T-helper 17 cell (primary cell): ENCODE results near the gene PITPNB. TPM values are rescaled to one million over a fixed set of nuclear protein-coding genes. Genes with fewer than 3 reads are reported as not detected.

Source experiments
- ATAC-seq: fragments of 150-1000 bp; cut with Tn5 transposase; 2 replicates; pipeline ENCODE4 v1.10.0; 2021; ENCODE audit warnings: mild to moderate bottlenecking, moderate library complexity
- DNase-seq, 3 donors: peaks; one replicate each; pipeline versions ENCODE4 v3.0.0 to v3.0.0-alpha.2; 2020 to 2021
- H3K9me3 ChIP-seq: one replicate; pipeline ENCODE4 v1.7.0; 2013; ENCODE audit warnings: low read length, mild to moderate bottlenecking; ENCODE audit not compliant: control insufficient read depth, poor library complexity, severe bottlenecking
- H3K27ac Mint-ChIP-seq: one replicate; pipeline ENCODE4 v1.8.0; 2022; ENCODE audit warnings: mild to moderate bottlenecking, moderate library complexity, mixed read lengths
- H3K27me3 Mint-ChIP-seq: one replicate; pipeline ENCODE4 v1.8.0; 2022; ENCODE audit warnings: mixed read lengths
- H3K36me3 Mint-ChIP-seq: one replicate; pipeline ENCODE4 v1.8.0; 2022; ENCODE audit warnings: low read depth, mixed read lengths
- H3K4me1 Mint-ChIP-seq: one replicate; pipeline ENCODE4 v1.8.0; 2022; ENCODE audit warnings: mild to moderate bottlenecking, mixed read lengths
- H3K4me3 Mint-ChIP-seq: one replicate; pipeline ENCODE4 v1.8.0; 2022; ENCODE audit warnings: mild to moderate bottlenecking, moderate library complexity, mixed read lengths
- total RNA-seq, 4 donors: library from RNA in 2 of 4; stranded (reverse) in 2 of 4; gene quantifications; one replicate each; pipeline ENCODE4 v1.2.3 and lab custom pipeline; 2022 to 2026

PITPNB gene
- total RNA-seq, 2 donors from 2014 or later, result 54.5 to 72.2 TPM

DNA sequence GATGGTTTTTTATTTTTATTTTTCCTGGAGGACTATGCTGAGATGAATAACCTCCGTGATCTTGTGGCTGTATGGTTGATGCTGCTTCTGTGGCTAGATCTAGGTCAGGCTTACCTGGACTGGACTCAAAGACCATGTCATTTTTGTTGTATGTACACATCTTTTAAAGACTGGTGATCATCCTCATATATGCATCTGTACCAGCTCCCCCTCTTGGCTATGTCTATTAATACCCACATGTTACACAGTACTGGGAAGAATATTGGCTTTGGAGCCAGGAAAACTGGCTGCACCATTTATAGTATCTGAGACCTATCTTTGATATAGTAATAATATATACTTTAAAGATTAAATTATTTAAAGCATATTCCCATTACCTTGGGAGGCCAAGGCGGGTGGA is 18.4 kb upstream of the PITPNB start:
- Mint-ChIP-seq H3K36me3 (peaks cover 10% of the 10 kb centered on the region), H3K4me3 (no peak overlapping the region), H3K27me3 (no peaks in the 10 kb centered on the region), H3K27ac (no peak overlapping the region), H3K4me1 (peaks cover 4% of the 10 kb centered on the region)
- no peak for ATAC-seq
- no peaks in the 10 kb centered on the region for H3K9me3 ChIP-seq
- no peak for DNase-seq

- DNase-seq (no peak), ATAC-seq (no peak)
- Mint-ChIP-seq H3K4me3 (no peak overlapping the region), H3K27me3 (no peaks in the 10 kb centered on the region), H3K27ac (no peak overlapping the region), H3K36me3 (peaks cover 4% of the 10 kb centered on the region), H3K4me1 (peaks cover 4% of the 10 kb centered on the region)
- H3K9me3 ChIP-seq, result no peaks in the 10 kb centered on the region
Measured at GRCh38 chr22:27935897-27936296, 16.8 kb upstream of the PITPNB start.

- DNase-seq (no peak), ATAC-seq (no peak)
- Mint-ChIP-seq H3K36me3 (peaks cover 4% of the 10 kb centered on the region), H3K27me3 (no peaks in the 10 kb centered on the region), H3K4me1 (peaks cover 2% of the 10 kb centered on the region), H3K27ac (no peak overlapping the region), H3K4me3 (no peak overlapping the region)
- no peaks in the 10 kb centered on the region for H3K9me3 ChIP-seq
Measured at GRCh38 chr22:27934069-27934468, 15.0 kb upstream of the PITPNB start.

DNA sequence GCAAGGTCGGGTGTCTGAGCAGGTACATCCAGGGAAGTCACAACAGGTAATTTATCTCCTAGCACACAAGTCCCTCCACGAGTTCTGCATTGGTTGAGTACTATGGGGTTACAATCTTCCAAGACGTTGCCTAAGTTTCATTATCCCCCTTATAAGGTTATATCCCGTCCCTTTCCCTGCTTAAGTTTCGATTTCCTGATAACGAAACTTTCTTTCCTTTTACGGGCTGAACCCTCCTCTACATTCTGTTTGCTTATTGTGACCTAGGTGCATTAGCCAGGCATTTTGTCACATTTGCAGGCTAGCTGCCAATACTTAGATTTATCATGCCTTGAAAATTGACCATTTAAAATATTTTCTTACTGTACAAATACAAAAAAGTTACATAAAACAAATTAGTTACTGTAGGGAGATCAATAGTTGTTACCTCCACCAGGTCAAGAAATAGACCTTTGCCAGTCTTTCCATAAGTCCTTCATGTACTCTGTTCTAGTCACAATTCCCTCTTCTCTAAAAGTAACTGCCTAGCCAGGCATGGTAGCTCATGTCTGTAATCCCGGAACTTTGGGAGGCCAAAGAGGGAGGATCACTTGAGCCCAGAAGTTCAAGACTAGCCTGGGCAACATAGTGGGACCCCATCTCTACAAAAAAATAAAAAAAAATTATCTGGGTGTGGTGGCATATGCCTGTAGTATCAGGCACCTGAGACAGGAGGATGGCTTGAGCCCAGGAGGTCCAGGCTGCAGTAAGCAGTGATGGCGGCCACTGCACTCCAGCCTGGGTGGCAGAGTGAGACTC is 14.3 kb upstream of the PITPNB start:
- Mint-ChIP-seq H3K4me1 (peaks cover 1% of the 10 kb centered on the region), H3K4me3 (no peak overlapping the region), H3K27me3 (no peaks in the 10 kb centered on the region), H3K36me3 (peaks cover 4% of the 10 kb centered on the region), H3K27ac (no peak overlapping the region)
- DNase-seq (no peak), ATAC-seq (no peak)
- no peaks in the 10 kb centered on the region for H3K9me3 ChIP-seq

- no peak overlapping the region for H3K4me3 Mint-ChIP-seq
- no peak for DNase-seq
- H3K9me3 ChIP-seq, result no peaks in the 10 kb centered on the region
- peaks cover 5% of the 10 kb centered on the region for H3K4me1 Mint-ChIP-seq
- H3K27ac Mint-ChIP-seq, result no peak overlapping the region
- H3K36me3 Mint-ChIP-seq, result no peaks in the 10 kb centered on the region
- H3K27me3 Mint-ChIP-seq, result no peaks in the 10 kb centered on the region
- no peak for ATAC-seq
Measured at GRCh38 chr22:27930331-27931060, 11.4 kb upstream of the PITPNB start.

- H3K27ac Mint-ChIP-seq, result no peak overlapping the region
- no peak overlapping the region for H3K4me3 Mint-ChIP-seq
- no peaks in the 10 kb centered on the region for H3K36me3 Mint-ChIP-seq
- H3K4me1 Mint-ChIP-seq, result peaks cover 13% of the 10 kb centered on the region
- DNase-seq, result no peak
- ATAC-seq, result no peak
- H3K9me3 ChIP-seq, result no peaks in the 10 kb centered on the region
- H3K27me3 Mint-ChIP-seq, result no peaks in the 10 kb centered on the region
Measured at GRCh38 chr22:27927608-27928007, 8.6 kb upstream of the PITPNB start.

DNA sequence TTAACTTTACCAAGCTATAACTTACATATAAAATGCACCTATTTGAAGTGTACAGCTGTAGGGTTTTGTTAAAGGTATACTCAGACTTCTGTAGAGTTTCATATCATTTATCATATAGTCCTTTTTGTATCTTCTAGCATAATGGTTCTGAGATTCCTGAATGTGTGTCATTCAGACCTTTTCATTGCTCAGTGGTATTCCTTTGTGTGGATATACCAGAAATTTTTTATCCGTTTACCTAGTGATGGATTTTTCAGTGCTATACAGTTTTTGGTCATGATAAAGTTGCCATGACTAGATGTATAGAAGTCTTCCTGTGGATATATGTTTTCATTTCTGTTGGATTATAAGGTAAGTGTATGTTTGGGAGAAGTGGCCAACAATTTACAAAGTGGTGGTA is 6.3 kb upstream of the PITPNB start:
- ATAC-seq, result no peak
- no peak for DNase-seq
- no peak overlapping the region for H3K4me3 Mint-ChIP-seq
- no peaks in the 10 kb centered on the region for H3K36me3 Mint-ChIP-seq
- H3K27me3 Mint-ChIP-seq, result no peaks in the 10 kb centered on the region
- no peaks in the 10 kb centered on the region for H3K9me3 ChIP-seq
- no peak overlapping the region for H3K27ac Mint-ChIP-seq
- H3K4me1 Mint-ChIP-seq, result peaks cover 21% of the 10 kb centered on the region

- H3K9me3 ChIP-seq, result no peaks in the 10 kb centered on the region
- Mint-ChIP-seq H3K27ac (peak overlapping the region; percentile 98), H3K4me3 (peak overlapping the region; percentile 97), H3K4me1 (peaks cover 50% of the 10 kb centered on the region), H3K27me3 (no peaks in the 10 kb centered on the region), H3K36me3 (peaks cover 6% of the 10 kb centered on the region)
- DNase-seq (no peak), ATAC-seq (peak; percentile 39)
Measured at GRCh38 chr22:27919942-27920755, 1.1 kb upstream of the PITPNB start.

DNA sequence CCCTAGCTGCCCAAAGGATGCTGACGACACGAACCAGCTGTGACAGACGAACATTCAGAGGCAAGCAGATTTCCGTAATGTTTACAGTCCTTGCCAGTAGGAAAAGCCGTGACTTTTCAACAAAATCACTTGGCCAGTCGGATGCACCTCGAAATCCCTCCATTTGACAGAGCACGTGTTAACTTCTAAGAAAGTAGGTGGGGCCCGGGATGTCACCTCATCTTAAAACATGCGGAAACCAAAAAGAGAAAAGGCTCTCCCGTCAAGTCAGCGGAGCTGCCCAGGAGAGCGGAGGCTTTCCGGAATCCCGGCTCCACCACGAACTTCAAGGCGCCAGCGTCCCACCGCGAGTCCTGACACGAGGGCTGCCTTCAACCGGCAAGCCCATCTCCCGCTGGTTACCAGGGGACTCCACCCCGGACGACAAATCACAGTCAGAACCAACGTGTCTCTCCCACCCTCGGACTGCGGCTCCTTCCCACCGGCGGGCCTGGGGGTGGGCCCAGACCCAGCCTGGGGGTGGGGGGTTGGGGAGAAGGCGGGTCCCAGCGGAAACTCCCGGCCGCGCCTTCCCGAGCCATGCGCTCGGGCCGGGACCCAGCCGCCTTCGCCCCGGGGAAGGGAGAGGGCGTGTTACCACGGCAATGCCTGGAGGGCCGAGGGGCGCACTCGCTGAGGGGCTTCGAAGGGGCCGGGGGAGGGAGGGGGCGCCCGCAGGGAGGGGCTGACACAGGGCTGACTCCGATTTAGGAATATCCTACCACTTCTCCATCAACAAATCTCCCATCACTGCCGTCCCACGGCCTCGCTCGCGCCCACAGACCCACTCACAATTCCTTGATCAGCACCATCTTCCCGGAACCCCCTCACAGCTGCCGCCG is 475 bp downstream of the PITPNB start:
- ATAC-seq (peak; percentile 14), DNase-seq (peak; percentile 7 to 47 (median 43))
- no peaks in the 10 kb centered on the region for H3K27me3 Mint-ChIP-seq
- peak overlapping the region; percentile 97 for H3K4me3 Mint-ChIP-seq
- no peaks in the 10 kb centered on the region for H3K9me3 ChIP-seq
- H3K36me3 Mint-ChIP-seq, result peaks cover 6% of the 10 kb centered on the region
- peaks cover 57% of the 10 kb centered on the region for H3K4me1 Mint-ChIP-seq
- peak overlapping the region; percentile 98 for H3K27ac Mint-ChIP-seq

DNA sequence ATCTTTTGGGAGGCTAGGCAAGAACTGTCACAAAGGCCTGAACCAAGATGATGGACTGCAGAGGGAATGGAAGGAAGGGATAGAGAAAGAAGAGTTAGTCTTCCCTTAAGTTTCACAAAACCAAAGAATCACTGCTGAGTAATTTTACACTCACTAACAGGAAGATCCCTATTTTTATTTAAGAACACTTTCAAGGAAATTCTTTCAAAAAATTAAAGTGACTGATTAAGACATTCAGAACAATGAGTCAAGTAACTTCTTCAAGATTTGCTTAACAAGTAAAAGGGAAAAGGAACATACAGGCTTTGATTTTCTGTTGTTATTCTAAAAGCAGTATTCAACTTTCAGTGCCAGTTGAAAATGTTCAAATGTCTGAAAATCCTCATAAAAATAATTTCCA is 3.1 kb downstream of the PITPNB start:
- Mint-ChIP-seq H3K4me1 (peaks cover 55% of the 10 kb centered on the region), H3K4me3 (no peak overlapping the region), H3K36me3 (peaks cover 8% of the 10 kb centered on the region)

DNA sequence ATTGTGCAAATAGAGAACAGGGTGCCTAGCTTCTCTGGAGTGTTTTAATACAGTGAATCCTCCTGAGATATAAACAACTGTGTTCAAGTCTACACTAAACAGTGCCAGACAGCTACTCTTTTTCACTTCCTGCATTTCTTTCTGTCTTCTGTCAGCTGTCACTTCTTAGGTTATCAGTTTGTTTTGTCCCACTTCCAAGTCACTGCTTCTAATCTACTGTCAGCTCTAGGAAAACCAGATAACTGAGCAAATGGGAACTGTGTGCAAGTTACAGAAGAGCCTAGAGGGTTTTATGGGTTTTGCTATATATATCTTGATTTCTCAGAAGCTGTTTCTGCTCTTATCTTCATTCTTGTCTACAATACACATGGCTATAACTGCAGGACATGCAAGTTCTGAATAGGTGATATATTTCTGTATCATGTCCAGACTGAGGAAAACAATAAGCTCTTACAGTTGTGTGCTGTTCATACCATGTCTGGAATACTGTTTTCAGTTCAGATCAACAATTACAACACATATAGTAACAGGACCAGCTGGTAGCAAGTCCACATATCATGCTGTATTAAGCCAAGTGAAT is 5.8 kb downstream of the PITPNB start:
- DNase-seq (no peak), ATAC-seq (no peak)
- Mint-ChIP-seq H3K27ac (peak overlapping the region; percentile 27), H3K4me1 (peaks cover 43% of the 10 kb centered on the region), H3K36me3 (peaks cover 7% of the 10 kb centered on the region), H3K4me3 (peak overlapping the region; percentile 31), H3K27me3 (no peaks in the 10 kb centered on the region)
- H3K9me3 ChIP-seq, result no peaks in the 10 kb centered on the region

More for the DNA sequence above, 3.1 kb downstream of the PITPNB start:
- H3K27ac Mint-ChIP-seq, result peak overlapping the region; percentile 85
- H3K9me3 ChIP-seq, result no peaks in the 10 kb centered on the region
- ATAC-seq, result no peak
- DNase-seq, result no peak
- H3K27me3 Mint-ChIP-seq, result no peaks in the 10 kb centered on the region

DNA sequence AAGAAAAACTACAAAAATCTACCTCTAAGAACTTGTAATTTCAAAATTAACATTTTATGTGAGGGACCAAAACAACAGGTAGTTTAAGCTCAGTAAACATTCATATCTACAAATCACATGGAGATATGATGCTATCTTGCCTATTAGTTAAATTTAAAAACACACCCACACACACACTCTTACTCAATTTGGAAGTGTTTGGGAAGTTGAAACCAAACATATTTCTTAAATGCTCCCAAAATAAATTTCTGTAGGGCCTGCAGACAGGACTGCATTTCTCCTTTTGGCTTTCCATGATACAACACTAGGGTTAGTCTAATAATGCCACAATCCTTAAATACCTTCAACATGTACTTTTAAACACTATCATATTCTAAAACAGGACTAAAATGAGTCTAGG is 7.0 kb downstream of the PITPNB start:
- no peak for ATAC-seq
- H3K9me3 ChIP-seq, result no peaks in the 10 kb centered on the region
- Mint-ChIP-seq H3K4me3 (no peak overlapping the region), H3K27me3 (no peaks in the 10 kb centered on the region), H3K27ac (no peak overlapping the region), H3K4me1 (peaks cover 37% of the 10 kb centered on the region), H3K36me3 (peaks cover 7% of the 10 kb centered on the region)
- no peak for DNase-seq
